ENCODE data around the gene RAMP1. TPM values are rescaled to one million over a fixed set of nuclear protein-coding genes. Genes with fewer than 3 reads are reported as not detected.

The RAMP1 gene
- total and polyA plus RNA-seq, 9 of the 15 experiments (the other 6 are each of a cell fraction or from before 2014, with no cell fraction given), result 0.72 to 0.77 TPM; not detected in 7

DNA sequence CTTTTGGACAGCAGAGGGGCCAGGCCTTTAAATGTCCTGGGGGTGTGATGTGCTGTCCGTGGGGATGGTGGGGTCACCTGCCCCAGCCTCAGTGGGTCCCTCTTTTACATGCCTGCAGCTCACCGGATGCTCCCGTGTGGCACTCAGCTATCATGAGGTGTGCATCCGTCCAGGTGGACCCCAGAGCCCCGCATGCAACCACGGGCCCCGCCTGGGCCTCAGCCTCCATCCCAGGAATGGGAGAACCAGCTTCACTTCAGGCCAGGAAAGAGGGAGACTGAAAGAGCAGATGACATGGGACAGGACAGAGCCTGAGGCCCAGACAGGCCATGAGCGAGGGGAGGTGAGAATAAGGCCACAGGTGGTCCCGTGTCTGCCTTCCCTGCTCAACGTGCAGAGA is 37.5 kb downstream of the RAMP1 start (continued):
- no peak for TF ChIP-seq CHD7 (IDR thresholded peaks at IDR 0.05; ENCODE audit: low read depth, low read length)
- TF ChIP-seq NR1H2 (CRISPR knock-in tag; IDR thresholded peaks at IDR 0.05), result no peak
- TF ChIP-seq, protein P1, sequence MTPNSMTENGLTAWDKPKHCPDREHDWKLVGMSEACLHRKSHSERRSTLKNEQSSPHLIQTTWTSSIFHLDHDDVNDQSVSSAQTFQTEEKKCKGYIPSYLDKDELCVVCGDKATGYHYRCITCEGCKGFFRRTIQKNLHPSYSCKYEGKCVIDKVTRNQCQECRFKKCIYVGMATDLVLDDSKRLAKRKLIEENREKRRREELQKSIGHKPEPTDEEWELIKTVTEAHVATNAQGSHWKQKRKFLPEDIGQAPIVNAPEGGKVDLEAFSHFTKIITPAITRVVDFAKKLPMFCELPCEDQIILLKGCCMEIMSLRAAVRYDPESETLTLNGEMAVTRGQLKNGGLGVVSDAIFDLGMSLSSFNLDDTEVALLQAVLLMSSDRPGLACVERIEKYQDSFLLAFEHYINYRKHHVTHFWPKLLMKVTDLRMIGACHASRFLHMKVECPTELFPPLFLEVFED (CRISPR knock-in tag; conservative IDR thresholded peaks at IDR 0.05), result no peak
- TF ChIP-seq DNMT1 (IDR thresholded peaks at IDR 0.05), result no peak
